Measurements from ENCODE around the gene MACROD2.

Gene MACROD2

DNA sequence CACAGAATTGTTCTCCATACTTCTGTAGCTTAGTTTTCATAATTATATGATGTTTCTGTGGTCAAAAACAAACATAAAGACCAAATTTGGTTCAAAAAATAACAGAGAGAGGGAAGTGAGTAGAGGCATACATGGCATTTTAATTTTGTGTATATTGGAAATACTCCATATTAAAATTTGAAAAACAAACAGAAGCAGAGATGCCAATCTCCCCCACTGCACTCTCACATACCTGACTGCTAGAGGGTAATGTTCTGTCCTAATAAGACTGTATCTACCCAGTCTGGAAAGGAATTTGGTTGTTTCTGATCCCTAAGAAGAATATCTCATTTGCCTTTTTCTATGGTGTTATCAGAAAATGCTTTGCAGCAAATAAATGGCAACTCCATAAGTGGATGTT lies 1301.1 kb downstream of the MACROD2 start:
- peak overlapping the region; percentile 62 for H3K27ac ChIP-seq
- TF ChIP-seq ZFX (IDR thresholded peaks at IDR 0.05; ENCODE audit: borderline replicate concordance) = no peak
- TF ChIP-seq, protein P1, sequence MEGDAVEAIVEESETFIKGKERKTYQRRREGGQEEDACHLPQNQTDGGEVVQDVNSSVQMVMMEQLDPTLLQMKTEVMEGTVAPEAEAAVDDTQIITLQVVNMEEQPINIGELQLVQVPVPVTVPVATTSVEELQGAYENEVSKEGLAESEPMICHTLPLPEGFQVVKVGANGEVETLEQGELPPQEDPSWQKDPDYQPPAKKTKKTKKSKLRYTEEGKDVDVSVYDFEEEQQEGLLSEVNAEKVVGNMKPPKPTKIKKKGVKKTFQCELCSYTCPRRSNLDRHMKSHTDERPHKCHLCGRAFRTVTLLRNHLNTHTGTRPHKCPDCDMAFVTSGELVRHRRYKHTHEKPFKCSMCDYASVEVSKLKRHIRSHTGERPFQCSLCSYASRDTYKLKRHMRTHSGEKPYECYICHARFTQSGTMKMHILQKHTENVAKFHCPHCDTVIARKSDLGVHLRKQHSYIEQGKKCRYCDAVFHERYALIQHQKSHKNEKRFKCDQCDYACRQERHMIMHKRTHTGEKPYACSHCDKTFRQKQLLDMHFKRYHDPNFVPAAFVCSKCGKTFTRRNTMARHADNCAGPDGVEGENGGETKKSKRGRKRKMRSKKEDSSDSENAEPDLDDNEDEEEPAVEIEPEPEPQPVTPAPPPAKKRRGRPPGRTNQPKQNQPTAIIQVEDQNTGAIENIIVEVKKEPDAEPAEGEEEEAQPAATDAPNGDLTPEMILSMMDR (IDR thresholded peaks at IDR 0.05) = no peak

DNA sequence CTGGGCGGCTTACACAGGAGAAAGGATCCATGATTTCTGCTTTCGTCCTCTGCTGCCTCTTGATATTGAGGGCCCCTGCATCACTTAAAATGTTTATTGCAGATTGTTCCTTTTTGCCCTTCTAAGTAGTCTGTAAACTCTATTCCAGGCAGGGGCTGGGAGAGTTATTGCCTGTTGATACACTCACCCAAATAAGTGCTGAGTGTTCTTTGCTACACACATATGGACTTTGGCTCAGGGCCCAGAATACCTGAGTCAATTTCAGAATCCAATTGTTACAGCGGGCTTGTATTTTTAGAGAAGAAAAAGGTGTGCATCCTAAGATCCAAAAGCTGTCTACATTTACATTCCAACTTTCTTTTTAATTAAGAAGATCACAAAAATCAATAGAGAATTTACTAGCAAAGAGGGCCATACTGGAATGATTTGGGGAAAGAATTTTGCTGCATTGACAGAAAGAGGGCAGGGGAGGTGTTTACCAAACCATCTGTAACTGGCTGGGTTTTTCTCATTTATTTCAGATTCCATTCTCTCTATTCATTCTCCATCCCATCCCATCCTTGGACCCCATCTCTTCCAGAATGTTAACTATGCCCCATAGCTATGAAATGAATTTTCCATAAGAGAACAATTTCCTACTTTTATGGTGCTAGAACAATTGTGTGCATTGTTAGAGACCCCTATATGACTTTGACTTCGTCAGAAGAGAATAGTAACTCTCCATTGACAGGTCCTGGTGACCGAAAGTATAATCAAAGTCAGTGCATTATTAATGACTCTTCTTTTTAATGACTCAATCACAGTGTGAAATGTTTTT lies 1302.0 kb downstream of the MACROD2 start:
- H3K27ac ChIP-seq = peak overlapping the region; percentile 62
- no peak for TF ChIP-seq ZFX (IDR thresholded peaks at IDR 0.05; ENCODE audit: borderline replicate concordance)
- TF ChIP-seq, protein P1 (IDR thresholded peaks at IDR 0.05) = no peak

GRCh38 chr20:15302075-15302474 lies 1306.8 kb downstream of the MACROD2 start:
- no peak overlapping the region for H3K27ac ChIP-seq
- no peak for TF ChIP-seq ZFX (IDR thresholded peaks at IDR 0.05; ENCODE audit: borderline replicate concordance)
- TF ChIP-seq, protein P1 (IDR thresholded peaks at IDR 0.05) = no peak

- TF ChIP-seq ZFX (IDR thresholded peaks at IDR 0.05; ENCODE audit: borderline replicate concordance) = no peak
- TF ChIP-seq, protein P1 (IDR thresholded peaks at IDR 0.05) = no peak
- no peak overlapping the region for H3K27ac ChIP-seq
Measured at GRCh38 chr20:15310361-15310760, 1315.0 kb downstream of the MACROD2 start.

- H3K27ac ChIP-seq = no peak overlapping the region
- no peak for TF ChIP-seq ZFX (IDR thresholded peaks at IDR 0.05; ENCODE audit: borderline replicate concordance)
- TF ChIP-seq, protein P1 (IDR thresholded peaks at IDR 0.05) = no peak
Measured at GRCh38 chr20:15316556-15316955, 1321.2 kb downstream of the MACROD2 start.

GRCh38 chr20:15317546-15318232 lies 1322.4 kb downstream of the MACROD2 start:
- no peak overlapping the region for H3K27ac ChIP-seq
- TF ChIP-seq, protein P1 (IDR thresholded peaks at IDR 0.05) = no peak
- no peak for TF ChIP-seq ZFX (IDR thresholded peaks at IDR 0.05; ENCODE audit: borderline replicate concordance)

DNA sequence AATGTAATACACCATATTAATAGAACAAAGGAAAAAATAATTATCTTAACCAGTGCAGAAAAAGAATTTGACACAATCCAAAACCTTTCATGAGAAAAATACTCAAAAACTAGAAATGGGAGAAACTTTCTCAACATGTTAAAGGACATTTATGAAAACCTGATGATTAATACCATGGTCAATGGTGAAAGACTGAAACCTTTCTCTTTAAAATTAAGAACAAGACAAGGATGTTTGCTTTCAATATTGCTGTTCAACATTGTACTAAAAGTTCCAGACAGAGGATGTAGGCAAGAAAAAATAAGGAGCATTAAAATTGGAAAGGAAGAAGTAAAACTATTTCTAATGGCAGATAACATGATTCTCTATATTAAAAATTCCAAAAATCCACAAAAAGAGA lies 1323.4 kb downstream of the MACROD2 start:
- TF ChIP-seq, protein P1 (IDR thresholded peaks at IDR 0.05) = no peak
- TF ChIP-seq ZFX (IDR thresholded peaks at IDR 0.05; ENCODE audit: borderline replicate concordance) = no peak
- H3K27ac ChIP-seq = no peak overlapping the region
